GM23338 (cell line): ENCODE data around the gene PDP2. TPM values are rescaled to one million over a fixed set of nuclear protein-coding genes. Genes with fewer than 3 reads are reported as not detected.

Experiments used
- ATAC-seq: fragments of 200-7000 bp; cut with Tn5 transposase; 3 replicates; pipeline ENCODE4 v1.9.1; 2020
- DNase-seq: peaks from one replicate; pipeline ENCODE4 v3.0.0-alpha.2; 2015; ENCODE audit warnings: low spot score
- H2AFZ ChIP-seq: fragments of 200-600 bp; sonication (generic); 2 replicates; pipeline ENCODE4 v1.8.0; 2016; ENCODE audit warnings: antibody characterized with exemption, mild to moderate bottlenecking, moderate library complexity
- H3F3A ChIP-seq: fragments of 200-600 bp; sonication (generic); replicated peaks from 2 replicates; pipeline ENCODE4 v1.8.0; 2017; ENCODE audit warnings: antibody characterized with exemption, mixed run types, low read depth
- H3K27ac ChIP-seq: fragments of 200-600 bp; sonication (generic); 2 replicates; pipeline ENCODE4 v1.6.1; 2016; ENCODE audit warnings: low read depth
- H3K27me3 ChIP-seq: fragments of 200-600 bp; sonication (generic); 2 replicates; pipeline ENCODE4 v1.8.0; 2016; ENCODE audit warnings: mild to moderate bottlenecking, mixed run types, moderate library complexity; ENCODE audit not compliant: insufficient read depth
- H3K36me3 ChIP-seq: fragments of 200-600 bp; sonication (generic); 2 replicates; pipeline ENCODE4 v1.8.0; 2016; ENCODE audit warnings: mild to moderate bottlenecking; ENCODE audit not compliant: insufficient read depth
- H3K4me1 ChIP-seq: fragments of 200-600 bp; sonication (generic); 2 replicates; pipeline ENCODE4 v1.8.0; 2016; ENCODE audit warnings: mild to moderate bottlenecking, moderate library complexity; ENCODE audit not compliant: insufficient read depth
- H3K4me2 ChIP-seq: fragments of 200-600 bp; sonication (generic); 2 replicates; pipeline ENCODE4 v1.7.1; 2017; ENCODE audit warnings: mixed run types
- H3K4me3 ChIP-seq: fragments of 200-600 bp; sonication (generic); 2 replicates; pipeline ENCODE4 v1.6.1; 2016; ENCODE audit warnings: mixed run types
- H3K79me2 ChIP-seq: fragments of 200-600 bp; sonication (generic); replicated peaks from 2 replicates; pipeline ENCODE4 v1.8.0; 2017; ENCODE audit warnings: mild to moderate bottlenecking; ENCODE audit not compliant: insufficient read depth
- H3K9me2 ChIP-seq: fragments of 200-600 bp; sonication (generic); 2 replicates; pipeline ENCODE4 v1.8.0; 2017; ENCODE audit not compliant: insufficient read depth
- H4K20me1 ChIP-seq: fragments of 200-600 bp; sonication (generic); replicated peaks from 2 replicates; pipeline ENCODE4 v1.8.0; 2017; ENCODE audit warnings: mild to moderate bottlenecking; ENCODE audit not compliant: insufficient read depth
- H3K27ac Mint-ChIP-seq: 2 replicates; pipeline ENCODE4 v1.8.0; 2020; ENCODE audit warnings: inconsistent platforms, mild to moderate bottlenecking, moderate library complexity, mixed read lengths
- H3K27me3 Mint-ChIP-seq: 3 replicates; pipeline ENCODE4 v1.8.0; 2022; ENCODE audit warnings: low read depth, mild to moderate bottlenecking, moderate library complexity, mixed read lengths, inconsistent platforms; ENCODE audit not compliant: insufficient read depth, poor library complexity
- H3K36me3 Mint-ChIP-seq: 3 replicates; pipeline ENCODE4 v1.8.0; 2021; ENCODE audit warnings: low read depth, mild to moderate bottlenecking, inconsistent platforms, moderate library complexity, mixed read lengths
- H3K4me1 Mint-ChIP-seq: 3 replicates; pipeline ENCODE4 v1.8.0; 2020; ENCODE audit warnings: mild to moderate bottlenecking, inconsistent platforms, mixed read lengths
- H3K4me3 Mint-ChIP-seq: 3 replicates; pipeline ENCODE4 v1.8.0; 2021; ENCODE audit warnings: moderate library complexity, mild to moderate bottlenecking, inconsistent platforms, mixed read lengths
- H3K9me3 Mint-ChIP-seq: 3 replicates; pipeline ENCODE4 v1.8.0; 2020; ENCODE audit warnings: moderate library complexity, mild to moderate bottlenecking, inconsistent platforms, mixed read lengths
- CREB1 ChIP-seq: fragments of 250-450 bp; sonication (Bioruptor Pico); IDR thresholded peaks from 2 replicates; pipeline ENCODE4 v1.5.0; 2020; ENCODE audit warnings: low read depth, mild to moderate bottlenecking, moderate library complexity
- CTCF ChIP-seq, 2 experiments: fragments of 200-600 bp in 1 of 2; sonication (generic) in 1 of 2; conservative IDR thresholded peaks; 2 replicates each; pipeline versions ENCODE4 v1.5.1 to v1.6.1; 2016 to 2017; ENCODE audit warnings: antibody characterized with exemption in 2 of 2, low read depth in 2 of 2, mild to moderate bottlenecking in 2 of 2, moderate library complexity in 1 of 2
- ETS1 ChIP-seq: IDR thresholded peaks from 2 replicates; pipeline ENCODE4 v1.6.1; 2016; ENCODE audit warnings: antibody characterized with exemption
- EZH2 ChIP-seq: fragments of 200-600 bp; sonication (generic); IDR thresholded peaks from one replicate; pipeline ENCODE4 v1.8.0; 2017; ENCODE audit warnings: antibody characterized with exemption, mild to moderate bottlenecking, low read depth; ENCODE audit not compliant: unreplicated experiment
- EZH2phosphoT487 ChIP-seq: fragments of 200-600 bp; sonication (generic); IDR thresholded peaks from one replicate; pipeline ENCODE4 v1.8.1; 2018; ENCODE audit warnings: antibody characterized with exemption; ENCODE audit not compliant: unreplicated experiment
- JUNB ChIP-seq: IDR thresholded peaks from one replicate; pipeline ENCODE4 v1.6.1; 2016; ENCODE audit warnings: antibody characterized with exemption; ENCODE audit not compliant: unreplicated experiment
- NANOG ChIP-seq: IDR thresholded peaks from 2 replicates; pipeline ENCODE4 v1.6.1; 2016; ENCODE audit warnings: antibody characterized with exemption, borderline replicate concordance
- POLR2AphosphoS5 ChIP-seq: IDR thresholded peaks from 2 replicates; pipeline ENCODE4 v1.6.1; 2016; ENCODE audit warnings: antibody characterized with exemption, low read depth
- REST ChIP-seq: IDR thresholded peaks from one replicate; pipeline ENCODE4 v1.6.1; 2018; ENCODE audit warnings: antibody characterized with exemption; ENCODE audit not compliant: unreplicated experiment
- STAT1 ChIP-seq: IDR thresholded peaks from one replicate; pipeline ENCODE4 v1.6.1; 2016; ENCODE audit warnings: antibody characterized with exemption; ENCODE audit not compliant: unreplicated experiment
- ZNF114 ChIP-seq: fragments of 250-450 bp; sonication (Bioruptor Pico); IDR thresholded peaks from 2 replicates; pipeline ENCODE4 v1.5.0; 2020; ENCODE audit warnings: mild to moderate bottlenecking, moderate library complexity
- ZNF331 ChIP-seq: fragments of 250-450 bp; sonication (Bioruptor Pico); IDR thresholded peaks from 2 replicates; pipeline ENCODE4 v1.5.0; 2020; ENCODE audit warnings: low read depth, mild to moderate bottlenecking, moderate library complexity
- ZNF462 ChIP-seq: fragments of 250-450 bp; sonication (Bioruptor Pico); IDR thresholded peaks from 2 replicates; pipeline ENCODE4 v1.5.0; 2020; ENCODE audit warnings: mild to moderate bottlenecking, moderate library complexity
- polyA plus RNA-seq: library from polyadenylated mRNA; unstranded; fragments of >200 nt; fragmentation: Nextera tagmentation; extraction: Ambion mirVana; gene quantifications from 2 replicates; pipeline ENCODE4 v1.2.1, GENCODE V29; 2016
- total RNA-seq: library from RNA; depleted of rRNA; stranded (reverse); fragments of >200 nt; shearing (Covaris generic); gene quantifications from 2 replicates; pipeline ENCODE4 v1.2.3, GENCODE V29; 2014

The PDP2 gene
- total and polyA plus RNA-seq, 2 experiments from 2014 or later: 9.0 to 23.2 TPM

GRCh38 chr16:66916518-66916917 is 36.2 kb downstream of the PDP2 start:
- Histone ChIP-seq H3K9me2 (no peaks in the 10 kb centered on the region), H3K4me3 (no peak overlapping the region), H3K4me1 (no peaks in the 10 kb centered on the region), H3K27ac (no peak overlapping the region), H3F3A (no peaks in the 10 kb centered on the region), H2AFZ (no peak overlapping the region), H3K79me2 (no peaks in the 10 kb centered on the region), H3K27me3 (no peaks in the 10 kb centered on the region), H4K20me1 (no peaks in the 10 kb centered on the region), H3K36me3 (no peaks in the 10 kb centered on the region), H3K4me2 (no peak overlapping the region)
- Mint-ChIP-seq H3K4me3 (no peak overlapping the region), H3K27me3 (peaks cover 9% of the 10 kb centered on the region), H3K9me3 (no peaks in the 10 kb centered on the region; the same call in 2 of the 3 replicates), H3K4me1 (no peaks in the 10 kb centered on the region; the same call in 2 of the 3 replicates), H3K27ac (no peak overlapping the region), H3K36me3 (no peaks in the 10 kb centered on the region)
- DNase-seq (no peak), ATAC-seq (no peak)
- TF ChIP-seq CTCF (conservative IDR thresholded peaks at IDR 0.05; ENCODE audit: low read depth in 2 of 2) (no peak), ZNF331 (no peak), ZNF114 (CRISPR knock-in tag) (no peak), NANOG (no peak), JUNB (no peak), POLR2AphosphoS5 (no peak), ETS1 (no peak), ZNF462 (no peak), REST (no peak), EZH2 (no peak), EZH2phosphoT487 (no peak), CREB1 (CRISPR knock-in tag) (no peak), STAT1 (no peak)
